Hematopoietic multipotent progenitor cell (in vitro differentiated cells): ENCODE measurements around the gene KRT36. TPM values are rescaled to one million over a fixed set of nuclear protein-coding genes. Genes with fewer than 3 reads are reported as not detected.

Experiments
- DNase-seq, 3 donors: peaks; one replicate each; pipeline ENCODE4 v3.0.0-alpha.2; 2011 to 2015; ENCODE audit warnings: low read depth in 2 of 3, low spot score in 2 of 3
- total RNA-seq: library from RNA; depleted of rRNA; stranded (reverse); fragments of >200 nt; gene quantifications from one replicate; pipeline ENCODE4 v1.2.3, GENCODE V29; 2012

The KRT36 gene
- total RNA-seq, 1 donor: not detected

DNA sequence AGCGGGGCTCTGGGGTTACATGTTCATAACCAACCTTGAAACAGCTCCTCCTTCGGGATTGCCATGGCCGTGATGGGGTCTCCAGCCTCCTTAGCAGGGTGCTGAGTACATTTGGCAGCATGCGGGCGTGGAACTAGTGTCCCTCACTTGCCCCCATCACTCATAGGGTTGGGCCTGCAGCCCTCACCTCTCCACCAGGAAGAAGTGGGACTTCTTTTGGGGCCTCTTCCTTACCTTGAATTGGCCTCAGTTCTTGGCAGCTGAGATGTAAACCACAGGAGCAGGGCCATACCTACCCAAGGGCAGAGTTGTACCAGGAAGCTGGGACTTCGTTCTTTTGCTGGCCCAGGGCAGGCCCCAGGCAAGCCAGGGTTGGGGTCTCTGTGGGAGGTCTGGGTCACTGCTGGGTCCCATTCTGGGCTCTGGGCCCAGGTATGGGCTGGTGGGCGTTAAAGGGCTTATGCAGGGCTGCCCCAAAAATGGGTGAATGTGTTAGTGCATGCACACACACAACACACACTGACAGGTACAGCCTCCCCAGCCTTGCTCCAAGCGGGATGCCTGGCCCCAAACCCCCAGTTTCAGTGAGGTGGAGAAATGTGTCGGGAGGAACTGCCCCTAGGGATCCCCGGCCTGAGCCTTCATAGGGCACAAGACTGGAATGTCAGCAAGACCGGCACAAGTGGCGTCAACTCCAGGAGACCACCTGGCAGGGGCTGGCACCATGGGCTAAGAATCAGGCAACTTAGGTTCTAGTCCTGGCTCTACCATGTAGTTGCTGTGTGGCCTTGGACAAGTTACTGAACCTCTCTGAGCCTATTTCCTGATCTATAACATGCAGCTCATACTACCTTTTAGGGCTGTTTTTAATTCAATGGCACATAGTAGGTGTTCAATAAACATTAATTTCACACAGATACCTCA lies 32.9 kb upstream of the KRT36 start:
- DNase-seq: no peak

DNA sequence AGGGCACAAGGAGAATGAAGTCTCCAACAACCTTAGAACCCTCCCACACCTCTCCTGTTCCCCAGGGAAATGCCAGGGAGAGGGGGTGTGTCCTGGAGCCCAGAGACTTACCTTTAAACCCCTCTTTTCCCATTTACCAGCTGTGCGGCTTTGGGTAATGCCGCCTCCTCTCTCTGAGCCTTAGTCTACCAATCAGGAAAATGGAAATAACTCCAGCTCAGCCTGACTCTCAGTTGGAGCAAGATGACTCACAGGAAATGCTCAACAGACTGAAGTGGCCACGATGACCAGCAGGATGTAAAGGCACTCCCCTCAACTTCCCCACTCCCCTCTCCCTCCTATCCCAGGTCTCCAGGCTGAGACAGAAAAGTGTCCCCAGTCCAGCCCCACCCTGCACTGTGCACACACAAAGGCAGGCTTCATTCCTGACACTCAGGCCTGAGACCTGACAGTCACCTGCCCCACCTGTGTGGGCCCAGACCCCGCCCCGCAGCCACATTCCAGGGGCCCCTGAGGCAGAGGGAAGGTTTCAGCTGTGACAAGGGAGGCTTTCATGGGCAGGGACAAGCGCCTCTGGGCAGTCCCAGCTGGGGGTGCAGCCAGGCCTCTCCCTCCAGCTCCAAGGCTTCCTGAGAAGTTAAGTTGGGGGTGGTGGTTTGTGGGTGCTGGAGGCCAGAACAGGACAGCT lies 32.0 kb upstream of the KRT36 start:
- DNase-seq: no peak

DNA sequence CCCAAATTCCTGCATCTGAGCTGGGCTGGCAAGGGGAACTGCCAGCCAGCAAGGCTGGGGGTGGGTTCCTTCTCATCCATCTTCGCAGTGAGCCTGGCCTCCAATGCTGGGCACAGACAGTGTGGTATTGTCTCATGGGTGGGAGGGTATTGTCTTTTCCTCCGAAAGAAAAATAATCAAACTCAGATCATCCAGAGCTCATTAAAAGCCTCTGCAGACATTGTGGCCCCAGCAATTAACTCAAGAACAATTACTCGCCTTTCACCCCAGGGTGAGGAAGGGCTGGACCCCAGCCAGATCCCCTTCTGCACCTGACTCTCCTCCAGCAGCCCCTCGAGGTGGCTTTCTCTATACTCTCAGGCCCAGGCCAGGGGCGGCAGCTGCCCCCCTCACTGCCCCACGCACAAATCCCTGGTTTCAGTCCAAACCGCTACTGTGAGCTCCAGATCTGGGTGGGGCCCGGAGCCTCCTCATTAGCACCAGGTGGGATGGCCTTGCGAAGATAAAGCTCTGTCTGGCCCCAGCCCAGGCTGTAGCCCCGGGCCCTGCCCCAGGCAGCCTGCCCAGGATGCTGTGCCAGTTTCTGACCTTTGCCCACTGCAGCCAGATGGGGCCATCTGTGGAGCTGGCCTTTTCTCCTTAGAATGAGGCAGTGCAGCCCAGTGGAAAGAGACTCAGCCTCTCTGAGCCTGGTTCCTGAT lies 31.3 kb upstream of the KRT36 start:
- no peak for DNase-seq

DNA sequence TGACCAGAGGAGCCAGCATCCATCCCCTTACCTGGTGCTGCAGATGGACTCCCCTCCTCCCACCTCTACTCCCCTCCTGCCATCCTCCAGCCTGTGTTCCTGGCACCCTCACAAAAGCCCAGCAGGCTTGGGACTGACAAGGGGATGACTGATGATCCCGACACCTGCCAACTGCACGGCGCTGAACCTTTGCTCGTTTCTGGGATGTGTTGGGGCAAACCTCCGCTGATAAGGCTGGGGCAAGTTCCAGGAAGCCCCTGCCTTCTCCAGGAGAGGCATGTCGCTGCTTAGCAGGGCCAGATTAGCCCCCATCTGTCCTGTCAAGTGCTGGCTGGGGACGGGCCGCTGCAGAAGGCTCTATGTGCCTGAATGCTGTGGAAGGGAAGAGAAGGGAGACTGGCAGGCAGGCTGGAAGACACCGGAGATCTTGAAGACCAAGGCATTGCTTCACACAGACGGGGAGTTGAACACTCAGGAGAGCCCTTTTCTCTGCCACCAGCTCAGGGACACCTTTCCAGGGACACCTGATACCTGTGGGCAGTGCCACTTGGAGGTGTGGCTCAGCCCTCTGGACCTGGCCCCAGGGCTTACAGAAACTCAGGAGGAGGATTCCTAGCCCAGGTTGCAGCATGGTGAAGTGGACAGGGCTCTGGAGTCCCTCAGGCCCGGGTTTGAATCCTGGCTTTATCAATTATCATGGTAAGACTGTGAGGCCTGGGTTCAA lies 30.0 kb upstream of the KRT36 start:
- no peak for DNase-seq

DNA sequence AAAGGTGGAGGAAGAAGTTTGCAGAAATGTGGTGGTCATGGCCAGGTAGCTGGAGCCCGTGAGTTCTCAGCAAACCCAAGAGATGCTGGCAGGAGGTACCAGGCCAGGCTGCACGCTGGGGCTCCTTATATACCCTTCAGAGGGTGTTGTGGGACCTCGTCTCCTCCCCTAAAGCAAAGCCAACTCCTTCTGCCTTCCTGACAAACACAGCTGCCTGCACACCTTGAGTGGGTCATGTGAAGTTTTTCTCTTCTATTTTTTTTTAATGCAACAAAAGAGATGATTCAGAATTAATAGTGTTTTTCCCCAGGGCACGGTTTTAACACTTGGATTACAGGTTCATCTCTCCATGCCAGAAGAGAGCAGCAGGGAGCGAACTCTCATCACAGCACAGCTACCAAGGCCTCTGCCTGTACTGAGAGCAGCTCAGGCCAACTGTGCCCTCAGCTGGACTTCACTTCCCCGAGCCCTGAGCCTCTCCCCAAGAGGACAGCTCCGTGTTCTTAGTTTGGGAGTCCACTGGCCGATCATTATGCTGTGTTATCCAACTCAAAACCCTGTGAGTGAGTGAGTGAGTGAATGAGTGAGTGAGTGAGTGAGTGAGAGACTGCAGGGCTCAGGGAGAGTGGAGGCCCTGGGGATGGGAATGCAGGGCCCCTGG lies 29.2 kb upstream of the KRT36 start, which contains the start of gene KRT15:
TSS of gene KRT15 (minus strand) at position 102 of the 661 bp plus-strand sequence. CDS start at position 39, 63 bp downstream.
- no peak for DNase-seq

DNA sequence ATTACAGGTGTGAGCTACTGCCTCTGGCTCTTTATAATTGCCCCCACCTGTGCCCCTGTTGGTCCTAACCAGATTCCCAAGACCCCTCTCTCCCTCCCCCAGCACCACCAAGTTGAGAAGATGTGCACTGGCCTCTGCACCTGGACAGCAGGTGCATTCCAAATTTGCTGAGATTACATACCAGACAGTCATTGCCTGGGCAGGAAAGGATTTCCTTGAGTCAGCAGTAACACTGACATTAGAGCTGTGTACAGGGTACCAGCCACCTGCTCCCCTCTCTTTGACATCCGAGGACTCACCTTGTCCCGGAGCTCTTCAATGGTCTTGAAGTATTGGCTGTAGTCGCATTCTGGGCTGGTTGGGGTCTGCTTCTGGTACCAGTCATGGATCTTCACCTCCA lies 28.3 kb upstream of the KRT36 start:
- no peak for DNase-seq

DNA sequence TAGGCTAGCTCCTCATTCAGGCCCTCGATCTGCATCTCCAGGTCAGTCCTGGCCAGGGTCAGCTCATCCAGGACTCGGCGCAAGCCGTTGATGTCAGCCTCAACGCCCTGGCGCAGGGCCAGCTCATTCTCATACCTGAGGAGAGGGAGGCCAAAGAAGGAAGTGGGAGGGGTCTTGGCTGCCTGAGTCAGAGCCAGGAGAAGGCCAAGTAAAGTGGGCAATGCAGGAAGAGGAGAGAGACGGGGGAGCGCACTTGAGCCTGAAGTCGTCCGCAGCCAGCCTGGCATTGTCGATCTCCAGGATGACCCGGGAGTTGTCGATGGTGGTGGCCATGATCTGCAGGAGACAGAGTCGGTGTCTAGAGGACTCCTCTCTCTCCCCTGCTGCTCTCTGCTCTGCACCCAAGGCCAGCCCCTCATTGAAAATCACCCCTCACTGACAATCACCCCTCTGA lies 27.1 kb upstream of the KRT36 start:
- no peak for DNase-seq

DNA sequence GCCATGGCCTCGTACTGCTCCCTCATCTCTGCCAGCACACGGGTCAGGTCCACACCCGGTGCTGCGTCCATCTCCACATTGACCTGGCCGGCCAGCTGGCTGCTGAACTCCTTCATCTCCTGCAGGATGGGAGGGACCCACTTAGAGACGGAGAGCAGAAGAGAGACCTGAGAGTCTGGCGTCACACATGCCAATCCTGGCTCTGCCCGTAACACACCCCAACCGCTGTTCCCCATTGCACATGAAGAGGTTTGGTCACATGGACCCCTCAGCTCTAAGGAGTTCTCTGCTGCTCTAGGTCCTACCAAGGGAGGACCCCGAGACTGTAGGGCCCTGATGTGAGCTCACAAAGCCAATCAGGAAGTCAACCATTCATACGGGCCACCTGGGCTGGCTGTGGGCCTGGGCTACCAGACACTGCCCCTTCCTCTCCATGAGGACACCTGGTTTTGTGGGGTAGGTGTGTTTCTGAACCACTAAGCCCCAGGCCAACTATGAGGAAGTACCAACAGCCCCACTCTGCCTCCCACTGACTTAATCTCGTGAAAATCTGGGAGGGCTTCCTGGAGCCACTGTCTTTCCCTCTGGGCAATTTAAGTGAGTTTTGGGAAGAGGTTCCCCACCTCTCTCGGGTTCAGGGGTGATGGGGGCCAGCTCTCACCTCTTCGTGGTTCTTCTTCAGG lies 26.6 kb upstream of the KRT36 start:
- DNase-seq: no peak

DNA sequence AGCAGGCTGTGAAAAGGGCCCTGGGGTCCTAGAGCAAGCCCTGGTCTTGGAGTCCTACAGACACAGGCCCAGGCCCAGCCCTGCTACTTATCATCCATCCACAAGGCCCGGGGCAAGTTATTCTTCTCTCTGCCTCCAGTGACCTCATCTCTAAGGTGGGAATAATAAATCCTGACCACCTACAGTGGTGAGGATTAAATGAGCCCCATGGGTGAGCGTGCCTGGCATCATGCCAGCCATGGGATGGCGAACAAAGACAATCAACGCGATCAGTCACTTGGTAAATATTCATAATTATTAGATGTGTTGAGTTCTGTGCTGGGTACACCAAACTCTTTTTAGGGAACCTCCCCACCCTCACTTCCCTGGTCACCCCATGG lies 23.4 kb upstream of the KRT36 start:
- no peak for DNase-seq

DNA sequence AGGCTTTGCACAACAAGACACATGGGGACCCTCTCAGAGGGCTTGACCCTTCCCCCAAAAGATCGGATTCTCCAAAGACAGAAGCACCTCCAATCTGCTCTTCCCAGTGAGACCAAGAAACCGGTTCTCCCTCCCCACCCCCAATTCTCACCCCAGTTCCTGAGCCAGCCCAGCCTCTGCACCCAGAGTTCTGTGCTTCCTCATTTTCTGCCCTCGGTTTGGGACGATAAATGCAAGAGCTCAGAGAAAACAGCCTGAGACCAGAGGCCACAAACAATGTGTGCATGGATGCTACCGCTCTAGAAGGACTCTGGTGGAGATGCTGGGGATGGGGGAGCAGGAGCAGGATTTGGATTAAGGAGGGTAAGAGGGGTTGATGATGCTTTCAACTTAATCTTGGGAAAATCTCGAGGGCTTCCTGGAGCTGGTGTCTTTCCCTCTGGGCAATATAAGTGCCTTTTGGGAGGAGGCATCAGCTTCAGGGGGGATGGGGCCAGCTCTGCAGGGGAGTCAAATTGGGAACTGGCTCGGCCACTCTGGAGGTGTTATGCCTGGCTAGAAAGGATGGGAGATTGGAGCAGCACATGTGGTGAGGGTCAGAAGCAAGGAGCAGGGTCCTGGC lies 22.9 kb upstream of the KRT36 start:
- DNase-seq: peak in 1 of 3 donors; percentile 56

DNA sequence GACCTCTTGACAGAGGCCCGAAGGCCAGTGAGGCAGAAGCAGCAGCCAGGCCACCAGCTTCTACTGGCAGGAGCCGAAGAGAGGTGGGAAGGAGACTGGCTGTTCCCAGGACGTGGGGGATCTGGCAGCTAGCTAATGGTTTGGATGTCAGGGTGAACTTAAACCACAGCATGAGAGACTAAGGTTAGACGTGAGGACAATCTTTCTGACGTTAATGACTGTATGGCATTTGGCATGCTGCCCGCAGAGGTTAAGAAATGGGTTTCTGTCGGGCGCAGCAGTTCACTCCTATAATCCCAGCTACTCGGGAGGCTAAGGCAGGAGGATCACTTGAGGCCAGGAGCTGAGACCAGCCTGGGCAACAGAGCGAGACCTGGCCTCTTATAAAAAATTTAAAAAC lies 22.0 kb upstream of the KRT36 start:
- DNase-seq: no peak

DNA sequence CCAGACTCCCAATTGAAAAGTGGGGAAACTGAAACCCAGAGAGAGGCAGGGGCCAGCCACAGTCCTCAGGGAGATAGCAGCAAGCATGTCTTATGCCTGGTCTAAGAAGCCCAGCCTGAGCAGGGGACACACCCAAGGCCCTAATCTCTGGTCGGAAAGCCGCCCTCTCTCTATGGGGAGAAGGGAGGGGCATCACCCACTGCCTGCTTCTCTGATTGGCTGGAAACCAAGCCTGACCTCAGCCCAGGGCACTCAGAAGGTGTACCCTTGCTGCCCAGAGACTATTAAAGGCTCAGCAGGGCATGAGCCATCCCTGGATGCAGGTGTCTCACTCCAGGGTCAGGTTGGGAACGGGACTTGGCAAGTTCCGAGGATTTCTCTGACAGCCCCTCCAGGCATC lies 21.4 kb upstream of the KRT36 start:
- no peak for DNase-seq

DNA sequence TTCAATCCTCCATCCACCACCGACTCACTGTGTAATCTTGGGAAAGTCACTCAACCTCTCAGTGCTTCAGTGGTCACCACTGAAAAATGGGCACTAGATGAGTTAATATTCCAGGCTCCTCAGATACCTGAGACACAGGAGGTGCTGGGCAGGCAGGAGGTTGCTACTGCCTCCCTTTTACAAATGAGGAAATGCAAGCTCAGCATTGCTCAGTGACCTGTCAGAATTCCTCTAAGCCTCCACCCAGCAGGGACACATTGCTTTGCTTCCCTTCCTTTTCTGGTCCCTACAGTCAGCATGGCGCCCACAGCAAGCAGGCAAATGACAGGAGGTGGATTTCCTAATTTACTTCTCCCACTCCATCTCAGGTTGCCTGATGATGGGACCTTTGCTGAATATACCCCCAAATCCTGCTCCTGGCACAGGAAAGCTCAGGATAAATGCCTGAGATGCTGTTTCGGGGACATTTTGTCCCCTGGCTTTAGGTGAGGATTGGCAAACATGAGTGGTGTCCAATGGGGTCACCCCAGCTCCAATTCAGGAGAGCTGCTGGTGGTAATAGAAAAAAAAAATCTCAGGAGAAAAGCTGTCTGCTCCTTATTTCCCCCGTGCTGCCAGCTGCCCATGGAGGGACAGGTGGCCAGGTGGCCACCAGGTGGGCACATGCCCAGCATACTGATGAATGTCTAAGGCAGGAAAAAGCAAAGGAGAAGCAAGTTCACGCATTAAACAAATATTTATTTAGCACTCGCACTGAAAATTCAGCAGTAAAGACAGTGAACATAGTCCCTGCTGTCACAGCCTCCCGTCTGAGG lies 20.7 kb upstream of the KRT36 start:
- no peak for DNase-seq

DNA sequence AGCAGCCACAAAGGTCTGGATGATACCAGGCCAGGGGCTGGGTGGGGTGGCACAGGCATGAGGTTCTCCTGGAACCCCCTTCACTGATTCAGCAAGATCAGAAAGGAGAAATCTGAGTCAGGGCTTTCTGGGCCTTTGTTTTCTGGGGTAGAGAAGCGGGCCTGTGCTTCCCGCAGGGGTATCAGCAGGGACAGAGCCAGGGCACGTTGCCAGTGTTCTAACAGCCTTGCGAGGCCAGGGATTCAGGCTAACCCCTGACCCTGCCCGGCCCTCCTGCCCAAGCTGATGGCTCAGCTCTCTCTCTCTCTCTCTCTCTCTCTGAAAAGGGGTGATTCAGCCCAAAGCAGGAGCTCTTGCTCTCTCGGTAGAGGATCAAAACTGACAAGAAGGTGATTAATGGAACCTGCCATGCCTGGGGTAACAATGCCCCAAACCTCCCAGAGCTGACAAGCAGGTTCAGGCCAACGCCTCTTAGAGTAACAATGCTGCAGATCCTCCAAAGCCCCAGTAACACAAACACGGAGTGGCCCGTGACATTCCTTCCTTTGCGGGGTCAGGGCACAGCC lies 17.7 kb upstream of the KRT36 start:
- no peak for DNase-seq

DNA sequence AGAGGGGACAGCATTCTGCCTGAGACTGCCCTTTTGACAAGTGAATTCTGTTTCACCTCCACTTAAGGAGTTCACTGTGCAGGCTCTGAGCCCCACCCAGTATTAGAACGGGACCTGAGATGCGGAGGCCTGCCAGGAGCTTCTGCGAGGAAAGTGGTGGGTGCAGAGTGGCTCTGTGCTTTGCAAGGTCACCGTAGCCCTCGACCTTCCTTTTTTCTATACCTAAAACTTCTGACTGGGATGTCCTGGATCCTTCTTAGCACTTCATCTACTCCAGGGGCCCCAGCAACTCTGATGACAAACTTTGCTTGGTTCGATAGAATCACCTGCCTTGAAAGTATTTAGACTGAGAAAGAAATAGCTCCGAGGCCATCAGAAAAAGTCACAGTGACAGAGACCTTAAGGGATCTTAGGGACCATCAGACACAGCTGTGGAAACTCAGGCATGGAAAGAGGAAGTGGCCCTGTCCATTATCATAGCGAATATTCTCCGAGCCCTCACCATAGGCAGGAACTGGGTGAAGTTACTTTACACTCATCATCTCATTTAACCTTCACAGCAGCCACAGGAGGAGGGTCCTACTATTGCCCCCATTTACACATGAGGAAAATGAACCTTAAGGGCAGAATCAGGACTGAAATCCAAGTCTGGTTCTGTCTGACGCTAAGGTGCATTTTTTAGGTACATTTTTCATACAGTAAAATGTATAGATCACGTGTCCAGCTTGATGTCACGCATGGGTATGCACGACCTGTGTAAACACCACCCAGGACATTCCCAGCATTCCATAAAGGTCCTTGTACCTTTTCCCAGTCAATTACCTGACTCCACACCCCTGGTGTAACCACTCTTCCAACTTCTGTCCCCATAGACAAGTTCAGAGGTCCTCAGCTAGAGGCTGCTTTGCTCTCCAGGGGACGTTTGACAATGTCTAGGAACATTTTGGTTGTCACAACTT lies 16.4 kb upstream of the KRT36 start:
- no peak for DNase-seq

DNA sequence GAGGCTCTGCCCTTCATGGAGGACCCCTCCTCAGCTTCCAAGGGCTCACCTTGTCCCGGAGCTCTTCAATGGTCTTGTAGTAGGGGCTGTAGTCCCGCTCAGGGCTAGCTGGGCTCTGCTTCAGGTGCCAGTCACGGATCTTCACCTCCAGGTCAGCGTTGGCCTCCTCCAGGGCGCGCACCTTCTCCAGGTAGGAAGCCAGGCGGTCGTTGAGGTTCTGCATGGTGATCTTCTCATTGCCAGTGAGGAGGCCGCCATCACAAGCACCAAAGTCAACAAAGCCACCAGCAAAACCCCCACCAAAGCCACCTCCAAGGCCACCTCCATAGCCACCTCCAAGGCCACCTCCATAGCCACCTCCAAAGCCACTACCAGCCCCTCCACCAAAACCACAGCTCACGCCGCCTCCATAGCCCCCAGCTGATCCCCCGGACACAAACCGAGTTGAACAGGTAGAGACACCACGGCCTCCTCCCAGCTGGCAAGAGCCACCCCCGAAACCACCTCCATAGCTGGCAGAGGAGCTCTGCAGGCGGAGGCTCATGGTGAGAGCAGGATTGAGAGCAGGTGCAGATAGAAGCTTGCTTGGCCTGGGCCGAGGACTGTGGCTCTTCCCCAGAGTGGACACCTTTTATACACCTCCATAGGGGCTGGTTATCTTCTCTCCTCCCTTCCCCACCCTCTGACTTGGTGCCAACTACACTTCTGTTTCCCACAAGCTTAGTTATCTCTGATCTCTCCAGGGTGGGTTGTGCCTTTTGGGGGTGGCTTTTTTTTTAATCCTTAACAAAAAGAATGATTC lies 15.5 kb upstream of the KRT36 start, which contains the start of gene KRT13:
TSS of gene KRT13 (minus strand) at position 606 of the 802 bp plus-strand sequence. CDS start at position 544, 62 bp downstream.
- no peak for DNase-seq
